SU-DHL-6 (cell line): Measurements from ENCODE around the gene CRTAP.
"Not testable (repeated sequence)": the region's sequence is repeated elsewhere in the genome, so short reads cannot be mapped to it uniquely, and the experiment has no call there.

Source experiments
- H2AFZ ChIP-seq: fragments of 200-600 bp; sonication (generic); 2 replicates; pipeline ENCODE4 v1.6.1; 2014; ENCODE audit warnings: low read depth, mild to moderate bottlenecking, moderate library complexity, mixed read lengths, antibody characterized with exemption, low read length; ENCODE audit not compliant: severe bottlenecking
- H3F3A ChIP-seq: fragments of 200-600 bp; shearing (Covaris generic); 2 replicates; pipeline ENCODE4 v1.6.0; 2016; ENCODE audit warnings: antibody characterized with exemption, mild to moderate bottlenecking; ENCODE audit not compliant: insufficient read depth
- H3K27ac ChIP-seq: fragments of 200-600 bp; sonication (generic); 2 replicates; pipeline ENCODE4 v1.5.1; 2016; ENCODE audit warnings: low read depth, mild to moderate bottlenecking, low read length, moderate library complexity, mixed read lengths
- H3K27me3 ChIP-seq: fragments of 200-600 bp; sonication (generic), shearing (Covaris generic); 2 replicates; pipeline ENCODE4 v1.6.0; 2014; ENCODE audit warnings: mild to moderate bottlenecking, low read length
- H3K36me3 ChIP-seq: fragments of 200-600 bp; sonication (generic); 2 replicates; pipeline ENCODE4 v1.6.1; 2014; ENCODE audit warnings: mild to moderate bottlenecking, low read length, mixed read lengths
- H3K4me2 ChIP-seq: fragments of 300-600, 200-600 bp; shearing (Covaris generic), sonication (generic); 2 replicates; pipeline ENCODE4 v1.6.0; 2014; ENCODE audit warnings: low read length, low read depth, mild to moderate bottlenecking; ENCODE audit not compliant: poor library complexity, severe bottlenecking
- H3K4me3 ChIP-seq: fragments of 200-600 bp; sonication (generic); 2 replicates; pipeline ENCODE4 v1.5.1; 2014; ENCODE audit warnings: antibody characterized with exemption, low read length, mild to moderate bottlenecking, mixed read lengths; ENCODE audit not compliant: insufficient read depth, poor library complexity, severe bottlenecking
- H3K79me2 ChIP-seq: fragments of 200-600 bp; sonication (generic); 2 replicates; pipeline ENCODE4 v1.6.1; 2014; ENCODE audit warnings: mild to moderate bottlenecking, low read length, moderate library complexity; ENCODE audit not compliant: insufficient read depth
- H3K9ac ChIP-seq: fragments of 200-600 bp; sonication (generic); 2 replicates; pipeline ENCODE4 v1.7.0; 2014; ENCODE audit warnings: mild to moderate bottlenecking, low read length
- H3K9me2 ChIP-seq: fragments of 200-600 bp; sonication (generic); replicated peaks from 2 replicates; pipeline ENCODE4 v1.6.1; 2014; ENCODE audit warnings: low read length; ENCODE audit not compliant: insufficient read depth
- H3K9me3 ChIP-seq: fragments of 200-600 bp; sonication (generic); 2 replicates; pipeline ENCODE4 v1.6.1; 2014; ENCODE audit warnings: low read length, mixed read lengths; ENCODE audit not compliant: insufficient read depth
- H4K20me1 ChIP-seq: fragments of 200-600 bp; sonication (generic); 2 replicates; pipeline ENCODE4 v1.6.1; 2014; ENCODE audit warnings: low read depth, mild to moderate bottlenecking, antibody characterized with exemption, low read length, moderate library complexity, mixed read lengths
- CTCF ChIP-seq: fragments of 200-600 bp; sonication (generic); IDR thresholded peaks from one replicate; pipeline ENCODE4 v1.5.1; 2017; ENCODE audit warnings: antibody characterized with exemption, mild to moderate bottlenecking, low read length, moderate library complexity; ENCODE audit not compliant: insufficient read depth, poor library complexity, severe bottlenecking
- EZH2phosphoT487 ChIP-seq: fragments of 200-600 bp; sonication (generic), shearing (Covaris generic); conservative IDR thresholded peaks from 2 replicates; pipeline ENCODE4 v1.6.1; 2018; ENCODE audit warnings: mild to moderate bottlenecking, antibody characterized with exemption, low read length, moderate library complexity, mixed read lengths

CRTAP gene

GRCh38 chr3:33181229-33181628 is 67.4 kb downstream of the CRTAP start:
- no peak for TF ChIP-seq EZH2phosphoT487
- TF ChIP-seq CTCF: no peak
- Histone ChIP-seq H3F3A (no peaks in the 10 kb centered on the region), H4K20me1 (no peaks in the 10 kb centered on the region), H3K79me2 (no peaks in the 10 kb centered on the region), H3K9ac (no peak overlapping the region), H3K27ac (no peak overlapping the region), H2AFZ (no peak overlapping the region), H3K9me3 (no peaks in the 10 kb centered on the region), H3K4me3 (no peak overlapping the region), H3K4me2 (no peak overlapping the region), H3K36me3 (no peaks in the 10 kb centered on the region), H3K27me3 (no peaks in the 10 kb centered on the region), H3K9me2 (no peaks in the 10 kb centered on the region)

GRCh38 chr3:33181641-33182040 is 67.8 kb downstream of the CRTAP start:
- H3K4me2 ChIP-seq, H3K9me2 ChIP-seq, H4K20me1 ChIP-seq, H3K36me3 ChIP-seq, H3K79me2 ChIP-seq, H3F3A ChIP-seq, H3K9me3 ChIP-seq, H3K27me3 ChIP-seq, H3K4me3 ChIP-seq, H3K9ac ChIP-seq, H2AFZ ChIP-seq, H3K27ac ChIP-seq: not testable (repeated sequence)

- no peaks in the 10 kb centered on the region for H3K9me2 ChIP-seq
- H3K27ac ChIP-seq: no peak overlapping the region
- no peaks in the 10 kb centered on the region for H3K27me3 ChIP-seq
- no peaks in the 10 kb centered on the region for H4K20me1 ChIP-seq
- H3K4me3 ChIP-seq: no peak overlapping the region
- H2AFZ ChIP-seq: no peak overlapping the region
- H3K9me3 ChIP-seq: no peaks in the 10 kb centered on the region
- no peaks in the 10 kb centered on the region for H3F3A ChIP-seq
- H3K4me2 ChIP-seq: no peak overlapping the region
- TF ChIP-seq EZH2phosphoT487 (no peak), CTCF (no peak)
- no peaks in the 10 kb centered on the region for H3K79me2 ChIP-seq
- no peaks in the 10 kb centered on the region for H3K36me3 ChIP-seq
- H3K9ac ChIP-seq: no peak overlapping the region
Measured at GRCh38 chr3:33184863-33185262, 71.0 kb downstream of the CRTAP start.

GRCh38 chr3:33186524-33187367 is 72.9 kb downstream of the CRTAP start:
- no peak overlapping the region for H2AFZ ChIP-seq
- H3K9me2 ChIP-seq: no peaks in the 10 kb centered on the region
- H3K9ac ChIP-seq: no peak overlapping the region
- TF ChIP-seq CTCF: no peak
- no peak for TF ChIP-seq EZH2phosphoT487
- H3K36me3 ChIP-seq: no peaks in the 10 kb centered on the region
- H4K20me1 ChIP-seq: no peaks in the 10 kb centered on the region
- no peak overlapping the region for H3K27ac ChIP-seq
- H3K9me3 ChIP-seq: no peaks in the 10 kb centered on the region
- H3F3A ChIP-seq: no peaks in the 10 kb centered on the region
- no peaks in the 10 kb centered on the region for H3K27me3 ChIP-seq
- H3K4me2 ChIP-seq: no peak overlapping the region
- no peaks in the 10 kb centered on the region for H3K79me2 ChIP-seq
- no peak overlapping the region for H3K4me3 ChIP-seq
